Testis (tissue), 2 donors: Measurements from ENCODE around the gene GGPS1.

Experiments
- CTCF ChIP-seq, 3 experiments: fragments of 450-650 bp in 2 of 3; fragments of 200-600 bp in 1 of 3; sonication (generic) in 1 of 3; IDR thresholded peaks; one replicate each; pipeline ENCODE4 v1.5.1; 2016 to 2019; ENCODE audit warnings: antibody characterized with exemption in 3 of 3, mild to moderate bottlenecking in 2 of 3, moderate library complexity in 1 of 3
- POLR2A ChIP-seq: fragments of 450-650 bp; IDR thresholded peaks from one replicate; pipeline ENCODE4 v1.6.1; 2017; ENCODE audit warnings: antibody characterized with exemption, mild to moderate bottlenecking, moderate library complexity

GRCh38 chr1:235369802-235370201, 41.4 kb downstream of the GGPS1 start:
- TF ChIP-seq CTCF (IDR thresholded peaks at IDR 0.05) (no peak), POLR2A (no peak)
